ENCODE measurements around the gene ZNF239. TPM values are rescaled to one million over a fixed set of nuclear protein-coding genes. Genes with fewer than 3 reads are reported as not detected.
"Not testable (repeated sequence)": the region's sequence is repeated elsewhere in the genome, so short reads cannot be mapped to it uniquely, and the experiment has no call there.

The ZNF239 gene
- total and polyA plus RNA-seq, 11 donors: 0.53 to 3.7 (median 1.9) TPM

GRCh38 chr10:43596546-43596945 is 22.1 kb upstream of the ZNF239 start:
- DNase-seq (no peak), ATAC-seq (no peak)
- intact Hi-C loops (cut with DNase I): no loop called here
- H3K9me3 ChIP-seq: peaks cover 0 to 5% (median 0%) of the 10 kb centered on the region in 12 donors
- no peaks in the 10 kb centered on the region for H3K27me3 ChIP-seq
- no peak overlapping the region for H3K27ac ChIP-seq
- WGBS, 4 donors: 90 to 93% (median 91%) methylated on average over 4 of the region's 4 CpGs
- H3K4me3 ChIP-seq: no peak overlapping the region
- TF ChIP-seq, protein P1, sequence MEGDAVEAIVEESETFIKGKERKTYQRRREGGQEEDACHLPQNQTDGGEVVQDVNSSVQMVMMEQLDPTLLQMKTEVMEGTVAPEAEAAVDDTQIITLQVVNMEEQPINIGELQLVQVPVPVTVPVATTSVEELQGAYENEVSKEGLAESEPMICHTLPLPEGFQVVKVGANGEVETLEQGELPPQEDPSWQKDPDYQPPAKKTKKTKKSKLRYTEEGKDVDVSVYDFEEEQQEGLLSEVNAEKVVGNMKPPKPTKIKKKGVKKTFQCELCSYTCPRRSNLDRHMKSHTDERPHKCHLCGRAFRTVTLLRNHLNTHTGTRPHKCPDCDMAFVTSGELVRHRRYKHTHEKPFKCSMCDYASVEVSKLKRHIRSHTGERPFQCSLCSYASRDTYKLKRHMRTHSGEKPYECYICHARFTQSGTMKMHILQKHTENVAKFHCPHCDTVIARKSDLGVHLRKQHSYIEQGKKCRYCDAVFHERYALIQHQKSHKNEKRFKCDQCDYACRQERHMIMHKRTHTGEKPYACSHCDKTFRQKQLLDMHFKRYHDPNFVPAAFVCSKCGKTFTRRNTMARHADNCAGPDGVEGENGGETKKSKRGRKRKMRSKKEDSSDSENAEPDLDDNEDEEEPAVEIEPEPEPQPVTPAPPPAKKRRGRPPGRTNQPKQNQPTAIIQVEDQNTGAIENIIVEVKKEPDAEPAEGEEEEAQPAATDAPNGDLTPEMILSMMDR (IDR thresholded peaks at IDR 0.05): no peak
- no peak for TF ChIP-seq POLR2A (IDR thresholded peaks at IDR 0.05)
- no peaks in the 10 kb centered on the region for H3K36me3 ChIP-seq
- H3K4me1 ChIP-seq: peaks cover 0 to 26% (median 15%) of the 10 kb centered on the region in 12 donors

DNA sequence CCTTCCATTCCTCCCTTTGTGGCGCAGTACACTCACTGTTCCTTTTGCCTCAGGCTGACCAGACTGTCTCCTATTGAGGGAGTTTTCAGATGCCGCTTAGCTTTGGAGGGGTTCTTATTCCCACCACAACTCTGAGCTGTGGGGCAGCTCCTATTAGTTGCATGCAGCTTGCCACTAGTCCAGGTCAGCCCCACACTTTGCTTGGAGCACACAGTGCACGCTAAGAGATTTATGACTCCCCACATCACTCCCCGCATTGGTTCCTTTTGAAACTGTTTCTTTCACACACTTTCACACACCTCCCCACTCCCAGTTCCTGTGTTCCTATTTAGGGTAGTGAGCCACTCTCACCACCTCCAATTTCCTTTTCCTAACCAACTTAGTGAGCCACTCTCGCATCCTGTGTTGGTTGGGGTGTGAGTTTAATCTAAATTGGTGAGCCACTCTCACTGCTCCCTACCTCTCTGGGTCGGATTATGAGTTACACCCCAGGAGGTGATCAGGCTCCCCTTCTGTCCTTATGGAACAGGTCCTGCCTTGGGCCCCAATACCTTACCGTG is 21.4 kb upstream of the ZNF239 start:
- peak in 2 of 4 donors; percentile 24 to 39 for ATAC-seq
- H3K27ac ChIP-seq: no peak overlapping the region
- TF ChIP-seq, protein P1 (IDR thresholded peaks at IDR 0.05): no peak
- no peak for TF ChIP-seq POLR2A (IDR thresholded peaks at IDR 0.05)
- whole genome bisulfite sequencing, 4 donors: 66 to 78% (median 74%) methylated on average over 6 to 7 of the region's 7 CpGs
- H3K4me3 ChIP-seq: peak overlapping the region in 2 of 12 donors; percentile 35 to 47
- peaks cover 0 to 26% (median 15%) of the 10 kb centered on the region in 12 donors for H3K4me1 ChIP-seq
- intact Hi-C loops (cut with DNase I): no loop called here
- no peaks in the 10 kb centered on the region for H3K36me3 ChIP-seq
- no peaks in the 10 kb centered on the region for H3K27me3 ChIP-seq
- no peak for DNase-seq
- peaks cover 0 to 8% (median 0%) of the 10 kb centered on the region in 12 donors for H3K9me3 ChIP-seq

GRCh38 chr10:43594944-43595589 is 20.7 kb upstream of the ZNF239 start:
- no peak for TF ChIP-seq POLR2A (IDR thresholded peaks at IDR 0.05)
- TF ChIP-seq, protein P1 (IDR thresholded peaks at IDR 0.05): no peak
- DNase-seq: peak in 2 of 5 donors; percentile 20 to 23
- peaks cover 0 to 8% (median 0%) of the 10 kb centered on the region in 12 donors for H3K9me3 ChIP-seq
- peak in 3 of 4 donors; percentile 54 to 62 (median 55) for ATAC-seq
- no peaks in the 10 kb centered on the region for H3K27me3 ChIP-seq
- H3K27ac ChIP-seq: no peak overlapping the region
- peaks cover 0 to 26% (median 15%) of the 10 kb centered on the region in 12 donors for H3K4me1 ChIP-seq
- intact Hi-C loops (cut with DNase I): no loop called here
- 8 to 19% (median 16%) methylated on average over 8 of the region's 8 CpGs for WGBS, 4 donors
- H3K36me3 ChIP-seq: no peaks in the 10 kb centered on the region
- peak overlapping the region in 9 of 12 donors; percentile 24 to 52 (median 35) for H3K4me3 ChIP-seq

- no peaks in the 10 kb centered on the region for H3K36me3 ChIP-seq
- H3K27me3 ChIP-seq: no peaks in the 10 kb centered on the region
- peaks cover 0 to 21% (median 15%) of the 10 kb centered on the region in 12 donors for H3K4me1 ChIP-seq
- intact Hi-C loops (cut with DNase I): no loop called here
- 88 to 93% (median 90%) methylated on average over 5 of the region's 5 CpGs for WGBS, 4 donors
- peaks cover 0 to 8% (median 0%) of the 10 kb centered on the region in 12 donors for H3K9me3 ChIP-seq
- DNase-seq: no peak
- no peak overlapping the region for H3K27ac ChIP-seq
- H3K4me3 ChIP-seq: no peak overlapping the region
- TF ChIP-seq POLR2A (IDR thresholded peaks at IDR 0.05): no peak
- TF ChIP-seq, protein P1 (IDR thresholded peaks at IDR 0.05): no peak
- no peak for ATAC-seq
Measured at GRCh38 chr10:43591303-43591904, 17.0 kb upstream of the ZNF239 start.

DNA sequence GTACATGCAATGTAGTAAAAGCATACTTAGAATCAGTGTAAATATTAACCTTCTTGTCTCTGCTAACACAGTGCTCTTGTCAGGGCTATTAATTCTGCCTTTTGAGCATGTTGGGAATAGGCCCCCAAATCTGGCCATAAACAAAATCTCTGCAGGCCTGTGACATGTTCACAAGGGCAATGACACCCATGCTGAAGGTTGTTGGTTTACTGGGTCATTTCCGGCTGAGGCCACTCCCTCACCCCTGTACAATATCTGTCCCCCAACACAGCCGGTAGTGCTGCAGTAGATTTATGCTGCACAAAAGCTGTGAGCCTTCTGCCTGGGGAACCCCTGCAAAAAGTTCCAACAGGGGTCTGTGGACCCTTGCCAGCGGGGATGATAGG is 12.3 kb upstream of the ZNF239 start:
- H3K27ac ChIP-seq; H3K4me1 ChIP-seq; H3K9me3 ChIP-seq; H3K36me3 ChIP-seq; DNase-seq; H3K4me3 ChIP-seq; H3K27me3 ChIP-seq; ATAC-seq; intact Hi-C loops (cut with DNase I): not testable (repeated sequence)
- WGBS, 4 donors: 82 to 88% (median 86%) methylated on average over 3 of the region's 3 CpGs

Data from heart left ventricle (tissue), 16 donors.